SK-MEL-5 (cell line): ENCODE data around the gene TAOK2. TPM values are rescaled to one million over a fixed set of nuclear protein-coding genes. Genes with fewer than 3 reads are reported as not detected.
"Not testable (repeated sequence)": the region's sequence is repeated elsewhere in the genome, so short reads cannot be mapped to it uniquely, and the experiment has no call there.

Experiments
- DNase-seq: peaks from one replicate; pipeline ENCODE4 v3.0.0-alpha.2; 2016; ENCODE audit warnings: low read depth, low spot score
- in situ Hi-C: cut with HindIII; loops from 2 replicates; pipeline ENCODE4 v1.10.0; 2016; ENCODE audit warnings: low sequenced_read_pairs, high pct_unique_total_duplicates, low pct_unique_long_range_greater_than_20kb
- total RNA-seq: library from RNA; depleted of rRNA; stranded (reverse); fragments of >200 nt; shearing (Covaris generic); gene quantifications from 2 replicates; pipeline ENCODE4 v1.2.3, GENCODE V29; 2014

TAOK2 gene
- total RNA-seq, 1 experiment from 2014 or later = 28.6 TPM

- DNase-seq = no peak
- in situ Hi-C loops = no loop called here
Observed at GRCh38 chr16:30009085-30009862, 35.6 kb downstream of the TAOK2 start.

- no peak for DNase-seq
- in situ Hi-C loops = no loop called here
Observed at GRCh38 chr16:30009990-30010843, 36.5 kb downstream of the TAOK2 start.

- in situ Hi-C loops = no loop called here
- DNase-seq = no peak
Observed at GRCh38 chr16:30010844-30011713, 37.4 kb downstream of the TAOK2 start, which contains the start of gene DOC2A. Gene DOC2A (minus strand): TSS chr16:30011027. CDS start chr16:30010222, 805 bp downstream.

- no peak for DNase-seq
- in situ Hi-C loops = no loop called here
Observed at GRCh38 chr16:30011714-30012504, 38.2 kb downstream of the TAOK2 start.

- in situ Hi-C loops, DNase-seq: not testable (repeated sequence)
Observed at GRCh38 chr16:30012598-30012997, 38.9 kb downstream of the TAOK2 start.

DNA sequence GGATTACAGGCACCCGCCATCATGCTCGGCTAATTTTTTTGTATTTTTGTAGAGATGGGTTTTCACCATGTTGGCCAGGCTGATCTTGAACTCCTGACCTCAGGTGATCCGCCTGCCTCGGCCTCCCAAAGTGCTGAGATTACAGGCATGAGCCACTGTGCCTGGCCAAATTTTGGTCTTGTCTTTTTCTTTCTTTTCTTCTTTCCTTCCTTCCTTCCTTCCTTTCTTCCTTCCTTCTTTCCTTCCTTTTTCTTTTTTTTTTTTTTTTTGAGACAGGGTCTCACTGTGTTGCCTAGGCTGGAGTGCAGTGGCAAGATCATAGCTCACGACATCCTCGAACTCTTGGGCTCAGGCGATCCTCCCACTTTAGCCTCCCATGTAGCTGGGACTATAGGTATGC is 41.8 kb downstream of the TAOK2 start:
- in situ Hi-C loops = not testable (repeated sequence)

GRCh38 chr16:30016555-30017276 is 43.0 kb downstream of the TAOK2 start:
- in situ Hi-C loops = no loop called here
- no peak for DNase-seq

More for the DNA sequence above, 41.8 kb downstream of the TAOK2 start:
- not testable (repeated sequence) for DNase-seq

GRCh38 chr16:30017277-30017656 is 43.6 kb downstream of the TAOK2 start:
- DNase-seq = no peak
- in situ Hi-C loops = no loop called here

GRCh38 chr16:30017937-30018336 is 44.3 kb downstream of the TAOK2 start:
- DNase-seq, in situ Hi-C loops: not testable (repeated sequence)

GRCh38 chr16:30018731-30019158 is 45.1 kb downstream of the TAOK2 start:
- DNase-seq = no peak
- in situ Hi-C loops = no loop called here

DNA sequence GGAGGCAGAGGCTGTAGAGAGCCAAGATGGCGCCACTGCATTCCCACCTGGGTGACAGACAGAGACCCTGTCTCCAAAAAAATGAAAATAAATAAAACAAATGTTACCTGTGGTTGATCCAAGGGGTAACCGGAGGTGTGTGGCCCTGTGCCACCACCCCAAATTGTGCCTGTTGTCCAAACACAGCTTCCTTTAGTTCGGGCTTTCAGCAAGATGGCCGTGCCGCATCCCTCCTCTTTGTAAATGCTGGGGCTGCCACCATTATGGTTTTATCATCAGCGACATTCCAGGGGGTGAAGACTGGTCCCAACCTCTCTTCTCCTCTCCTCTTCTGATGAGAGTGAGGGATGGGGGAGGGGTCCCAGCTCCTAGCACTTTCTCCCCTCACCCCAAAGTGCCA is 49.2 kb downstream of the TAOK2 start, which contains the start of gene C16orf92:
Gene C16orf92 (plus strand): TSS at position 312 of the 400 bp plus-strand sequence. CDS start 143 bp downstream, outside the sequence.
- in situ Hi-C loops = no loop called here
- DNase-seq = no peak

DNA sequence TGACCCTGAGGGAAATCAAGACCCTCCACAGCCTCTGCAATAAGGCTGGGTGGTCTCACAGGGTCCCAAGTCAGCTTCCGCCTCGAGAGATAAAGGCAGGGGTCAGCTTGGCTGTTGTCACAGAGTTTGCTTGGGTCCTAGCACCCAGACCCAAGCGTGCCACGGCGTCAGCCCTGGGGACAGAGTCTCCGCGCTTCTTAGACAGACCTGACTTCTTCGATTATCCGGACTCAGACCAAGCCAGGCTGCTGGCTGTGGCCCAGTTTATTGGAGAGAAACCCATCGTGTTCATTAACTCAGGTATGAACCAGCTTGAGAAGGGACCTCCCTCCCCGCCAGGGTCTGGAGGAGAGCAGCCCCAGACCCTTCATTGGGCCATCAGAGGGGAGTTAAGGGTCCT is 49.9 kb downstream of the TAOK2 start:
- DNase-seq = no peak
- in situ Hi-C loops = no loop called here

DNA sequence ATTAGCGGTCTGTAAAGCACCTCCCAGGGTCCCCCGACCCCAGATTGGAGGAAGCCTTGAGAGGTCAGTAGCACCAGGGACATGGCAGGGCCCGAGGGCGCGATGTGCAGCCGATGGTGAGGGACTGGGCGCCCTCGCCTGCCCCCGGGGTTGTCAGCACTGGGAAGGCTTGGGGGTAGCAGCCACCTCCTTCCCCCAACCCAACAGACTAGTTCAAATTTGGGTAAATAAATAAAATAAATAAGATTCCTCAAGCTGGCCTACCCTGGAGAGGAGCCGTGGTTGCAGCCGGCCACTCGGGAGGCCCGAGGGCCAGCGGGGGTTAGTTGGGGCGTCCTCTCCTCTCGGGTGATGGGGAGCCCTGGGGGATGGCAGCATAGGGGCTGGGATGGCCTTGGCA is 50.8 kb downstream of the TAOK2 start:
- no peak for DNase-seq
- in situ Hi-C loops = no loop called here

- in situ Hi-C loops = no loop called here
- no peak for DNase-seq
Observed at GRCh38 chr16:30025156-30025555, 51.5 kb downstream of the TAOK2 start.

DNA sequence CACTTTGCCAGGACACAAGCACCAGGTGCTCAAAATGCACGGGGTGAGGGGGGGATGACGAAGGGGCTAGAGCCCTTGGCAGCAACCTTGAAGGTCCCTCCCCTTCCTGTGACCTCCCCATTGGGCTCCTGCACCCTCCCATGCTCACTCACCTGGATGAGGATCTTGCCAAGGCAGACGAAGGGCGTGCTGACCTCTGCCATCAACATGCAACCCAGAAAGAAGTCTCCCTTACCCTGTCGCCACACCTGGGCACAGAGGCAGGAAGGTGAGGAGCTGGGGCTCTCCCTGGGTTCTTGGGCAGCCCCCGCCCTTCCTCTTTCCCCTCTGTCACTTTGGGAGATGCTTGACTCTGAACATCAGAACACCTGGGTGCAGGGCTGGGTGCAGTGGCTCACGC is 51.9 kb downstream of the TAOK2 start:
- in situ Hi-C loops = no loop called here
- DNase-seq = no peak

- in situ Hi-C loops = no loop called here
- DNase-seq = no peak
Observed at GRCh38 chr16:30026449-30026848, 52.8 kb downstream of the TAOK2 start.
